Smooth muscle cell (in vitro differentiated cells): ENCODE results near the gene EXOC1. TPM values are rescaled to one million over a fixed set of nuclear protein-coding genes. Genes with fewer than 3 reads are reported as not detected.

ENCODE experiments used
- DNase-seq: peaks from one replicate; lab custom pipeline; 2025; ENCODE audit not compliant: unreplicated experiment; lab: John Stamatoyannopoulos, UW
- H2AFZ ChIP-seq: fragments of 200-600 bp; sonication (generic); 2 replicates; pipeline ENCODE4 v1.6.0; 2016; ENCODE audit warnings: antibody characterized with exemption, low read depth, mild to moderate bottlenecking
- H3F3A ChIP-seq: fragments of 200-600 bp; sonication (generic); 2 replicates; pipeline ENCODE4 v1.6.0; 2017; ENCODE audit warnings: antibody characterized with exemption, low read depth
- H3K27ac ChIP-seq: fragments of 200-600 bp; sonication (generic); 2 replicates; pipeline ENCODE4 v1.5.1; 2016; ENCODE audit warnings: low read depth, mild to moderate bottlenecking
- H3K27me3 ChIP-seq: fragments of 200-600 bp; sonication (generic); 2 replicates; pipeline ENCODE4 v1.6.1; 2016; ENCODE audit warnings: low read depth, mild to moderate bottlenecking
- H3K36me3 ChIP-seq: fragments of 200-600 bp; sonication (generic); 2 replicates; pipeline ENCODE4 v1.5.1; 2016; ENCODE audit warnings: low read depth
- H3K4me1 ChIP-seq: fragments of 200-600 bp; sonication (generic); 2 replicates; pipeline ENCODE4 v1.5.1; 2016; ENCODE audit warnings: low read depth
- H3K4me2 ChIP-seq: fragments of 200-600 bp; sonication (generic); 2 replicates; pipeline ENCODE4 v1.6.0; 2016; ENCODE audit warnings: mild to moderate bottlenecking
- H3K4me3 ChIP-seq: fragments of 200-600 bp; sonication (generic); 2 replicates; pipeline ENCODE4 v1.5.1; 2016; ENCODE audit warnings: mild to moderate bottlenecking
- H3K79me2 ChIP-seq: fragments of 200-600 bp; sonication (generic); 2 replicates; pipeline ENCODE4 v1.6.0; 2016; ENCODE audit warnings: low read depth, mild to moderate bottlenecking
- H3K9ac ChIP-seq: fragments of 200-600 bp; sonication (generic); 2 replicates; pipeline ENCODE4 v1.6.0; 2016; ENCODE audit warnings: low read depth
- H3K9me3 ChIP-seq: fragments of 200-600 bp; sonication (generic); replicated peaks from 2 replicates; pipeline ENCODE4 v1.5.1; 2016; ENCODE audit warnings: low read depth
- H4K20me1 ChIP-seq: fragments of 200-600 bp; sonication (generic); 2 replicates; pipeline ENCODE4 v1.6.0; 2016; ENCODE audit warnings: low read depth
- WGBS: methylation state at CpG from one replicate; pipeline ENCODE4 v1.1.7; 2016; ENCODE audit warnings: low lambda C conversion rate; 5-methylcytosine and 5-hydroxymethylcytosine counted together
- polyA plus RNA-seq: library from polyadenylated mRNA; unstranded; fragments of >200 nt; fragmentation: Nextera tagmentation; extraction: Ambion mirVana; gene quantifications from 2 replicates; pipeline ENCODE4 v1.2.1, GENCODE V29; 2016
- total RNA-seq: library from RNA; depleted of rRNA; stranded (reverse); fragments of >200 nt; gene quantifications from 2 replicates; pipeline ENCODE4 v1.2.3, GENCODE V29; 2014
- TF ChIP-seq, protein P1 (sequence below): fragments of 200-600 bp; sonication (generic); IDR thresholded peaks from 2 replicates; pipeline ENCODE4 v1.5.1; 2017; ENCODE audit warnings: borderline replicate concordance, mild to moderate bottlenecking, antibody characterized with exemption; ENCODE audit not compliant: insufficient read depth, poor library complexity, severe bottlenecking

Gene EXOC1
- total and polyA plus RNA-seq, 2 experiments from 2014 or later, result 18.5 to 34.2 TPM

DNA sequence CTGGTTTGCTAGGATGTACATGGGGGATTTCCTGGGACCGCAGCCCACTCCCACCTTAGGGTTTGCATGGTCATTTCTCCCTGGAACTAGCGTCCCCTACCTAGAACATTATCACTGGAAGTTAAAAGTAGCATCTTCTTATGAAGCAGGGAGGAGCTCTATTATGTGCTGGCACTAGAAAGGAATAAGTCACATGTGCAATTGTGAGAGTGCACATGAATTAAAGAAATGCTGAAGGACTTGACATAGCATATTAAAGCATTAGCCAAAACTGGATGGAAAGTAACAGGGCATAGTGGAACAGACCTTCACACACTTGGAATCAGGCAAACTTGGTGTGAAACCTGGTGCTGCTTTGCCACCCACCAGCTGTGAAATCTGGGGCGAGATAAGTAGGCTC is 31.1 kb upstream of the EXOC1 start:
- H2AFZ ChIP-seq, result no peak overlapping the region
- no peak for DNase-seq
- H3K27me3 ChIP-seq, result no peaks in the 10 kb centered on the region
- no peaks in the 10 kb centered on the region for H4K20me1 ChIP-seq
- no peak overlapping the region for H3K4me2 ChIP-seq
- TF ChIP-seq, protein P1, sequence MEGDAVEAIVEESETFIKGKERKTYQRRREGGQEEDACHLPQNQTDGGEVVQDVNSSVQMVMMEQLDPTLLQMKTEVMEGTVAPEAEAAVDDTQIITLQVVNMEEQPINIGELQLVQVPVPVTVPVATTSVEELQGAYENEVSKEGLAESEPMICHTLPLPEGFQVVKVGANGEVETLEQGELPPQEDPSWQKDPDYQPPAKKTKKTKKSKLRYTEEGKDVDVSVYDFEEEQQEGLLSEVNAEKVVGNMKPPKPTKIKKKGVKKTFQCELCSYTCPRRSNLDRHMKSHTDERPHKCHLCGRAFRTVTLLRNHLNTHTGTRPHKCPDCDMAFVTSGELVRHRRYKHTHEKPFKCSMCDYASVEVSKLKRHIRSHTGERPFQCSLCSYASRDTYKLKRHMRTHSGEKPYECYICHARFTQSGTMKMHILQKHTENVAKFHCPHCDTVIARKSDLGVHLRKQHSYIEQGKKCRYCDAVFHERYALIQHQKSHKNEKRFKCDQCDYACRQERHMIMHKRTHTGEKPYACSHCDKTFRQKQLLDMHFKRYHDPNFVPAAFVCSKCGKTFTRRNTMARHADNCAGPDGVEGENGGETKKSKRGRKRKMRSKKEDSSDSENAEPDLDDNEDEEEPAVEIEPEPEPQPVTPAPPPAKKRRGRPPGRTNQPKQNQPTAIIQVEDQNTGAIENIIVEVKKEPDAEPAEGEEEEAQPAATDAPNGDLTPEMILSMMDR, result no peak
- H3K79me2 ChIP-seq, result no peaks in the 10 kb centered on the region
- H3K27ac ChIP-seq, result no peak overlapping the region
- no peaks in the 10 kb centered on the region for H3K36me3 ChIP-seq
- H3K4me3 ChIP-seq, result no peak overlapping the region
- 87% methylated on average over 3 of the region's 3 CpGs for WGBS
- H3K9me3 ChIP-seq, result no peaks in the 10 kb centered on the region
- H3F3A ChIP-seq, result no peaks in the 10 kb centered on the region
- H3K4me1 ChIP-seq, result peaks cover 10% of the 10 kb centered on the region
- no peak overlapping the region for H3K9ac ChIP-seq

DNA sequence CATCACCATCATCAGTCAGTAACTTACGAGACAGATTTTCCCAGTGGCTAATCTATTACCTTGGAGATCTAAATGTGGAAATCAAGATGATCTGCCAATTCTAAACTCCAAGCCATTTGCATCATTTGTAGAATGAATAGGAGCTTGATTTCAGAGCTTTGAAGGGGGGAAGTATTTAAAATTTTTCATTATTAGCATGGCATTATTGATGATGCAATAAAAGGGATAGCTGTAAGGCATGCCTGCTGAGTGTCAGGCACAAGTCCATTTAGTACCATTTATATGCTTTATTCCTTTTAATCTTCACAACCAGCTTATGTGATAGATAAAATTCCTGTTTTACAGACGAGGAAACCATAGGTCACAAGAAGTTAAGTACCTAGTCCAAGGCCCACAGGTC is 28.6 kb upstream of the EXOC1 start:
- TF ChIP-seq, protein P1, result no peak
- no peaks in the 10 kb centered on the region for H3K36me3 ChIP-seq

DNA sequence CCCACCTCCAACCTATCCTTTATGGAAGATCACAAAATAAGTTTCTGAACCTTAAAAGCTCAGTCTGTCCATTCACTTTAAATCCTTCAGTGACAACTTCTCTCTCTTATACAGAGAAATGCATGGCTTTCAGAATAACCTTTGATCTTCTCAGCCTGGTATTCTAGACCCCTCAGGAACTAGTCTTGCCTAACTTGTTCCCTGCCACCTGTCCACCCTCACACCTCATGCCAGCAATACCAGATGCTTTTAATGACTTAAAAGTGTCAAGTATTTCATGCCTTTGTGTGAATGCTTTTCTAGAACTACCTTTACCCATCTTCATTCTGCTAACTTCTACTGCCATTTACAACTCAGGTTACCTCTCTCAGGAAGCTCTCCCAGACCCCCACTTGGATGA is 26.5 kb upstream of the EXOC1 start:
- no peak for DNase-seq
- H3K4me2 ChIP-seq, result no peak overlapping the region
- no peak overlapping the region for H3K4me3 ChIP-seq
- no peak overlapping the region for H3K27ac ChIP-seq
- no peaks in the 10 kb centered on the region for H3F3A ChIP-seq
- H3K9me3 ChIP-seq, result no peaks in the 10 kb centered on the region
- no peaks in the 10 kb centered on the region for H3K79me2 ChIP-seq
- H4K20me1 ChIP-seq, result no peaks in the 10 kb centered on the region
- no peaks in the 10 kb centered on the region for H3K36me3 ChIP-seq
- TF ChIP-seq, protein P1, result no peak
- no peak overlapping the region for H3K9ac ChIP-seq
- no peak overlapping the region for H2AFZ ChIP-seq
- no peaks in the 10 kb centered on the region for H3K27me3 ChIP-seq
- no peaks in the 10 kb centered on the region for H3K4me1 ChIP-seq

More for the DNA sequence above, 28.6 kb upstream of the EXOC1 start:
- no peak overlapping the region for H3K27ac ChIP-seq
- no peak overlapping the region for H3K4me3 ChIP-seq
- H3K27me3 ChIP-seq, result no peaks in the 10 kb centered on the region
- no peaks in the 10 kb centered on the region for H3K9me3 ChIP-seq
- no peak overlapping the region for H3K9ac ChIP-seq
- no peaks in the 10 kb centered on the region for H4K20me1 ChIP-seq
- H3K4me1 ChIP-seq, result peaks cover 5% of the 10 kb centered on the region
- WGBS, result 57% methylated on average over 2 of the region's 2 CpGs
- DNase-seq, result no peak
- no peak overlapping the region for H3K4me2 ChIP-seq
- no peaks in the 10 kb centered on the region for H3F3A ChIP-seq
- H3K79me2 ChIP-seq, result no peaks in the 10 kb centered on the region
- H2AFZ ChIP-seq, result no peak overlapping the region

DNA sequence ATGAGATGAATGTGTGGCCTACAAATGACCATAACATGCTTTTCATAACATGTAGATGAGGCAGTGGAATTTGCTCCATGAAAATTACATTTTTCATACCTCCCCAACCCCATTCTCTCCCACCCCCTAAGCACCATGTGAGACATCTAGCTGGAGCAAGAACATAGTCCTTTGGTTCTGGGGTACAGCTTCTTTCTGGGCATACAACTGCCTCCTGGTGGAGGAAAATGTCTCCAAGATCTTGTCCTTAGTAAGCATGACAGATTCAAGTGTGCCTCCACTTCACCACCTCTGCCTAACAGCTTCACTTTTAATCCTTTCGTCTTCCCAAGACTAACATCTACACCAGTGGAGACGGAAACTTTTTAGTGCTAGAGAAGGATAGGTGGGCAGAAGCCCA is 25.9 kb upstream of the EXOC1 start:
- H3K9ac ChIP-seq, result no peak overlapping the region
- no peaks in the 10 kb centered on the region for H3K79me2 ChIP-seq
- WGBS, result 59% methylated on average over 2 of the region's 2 CpGs
- no peaks in the 10 kb centered on the region for H4K20me1 ChIP-seq
- H3F3A ChIP-seq, result no peaks in the 10 kb centered on the region
- H3K4me2 ChIP-seq, result no peak overlapping the region
- no peaks in the 10 kb centered on the region for H3K4me1 ChIP-seq
- H3K9me3 ChIP-seq, result no peaks in the 10 kb centered on the region
- DNase-seq, result no peak
- H3K36me3 ChIP-seq, result no peaks in the 10 kb centered on the region
- no peak overlapping the region for H3K27ac ChIP-seq
- H3K27me3 ChIP-seq, result no peaks in the 10 kb centered on the region
- H2AFZ ChIP-seq, result no peak overlapping the region
- H3K4me3 ChIP-seq, result no peak overlapping the region
- TF ChIP-seq, protein P1, result no peak
